ENCODE measurements around the gene KLHDC7A.
"Not testable (repeated sequence)": the region's sequence is repeated elsewhere in the genome, so short reads cannot be mapped to it uniquely, and the experiment has no call there.

The KLHDC7A gene

GRCh38 chr1:18480315-18481189, at the start of gene KLHDC7A:
Gene KLHDC7A (plus strand): TSS chr1:18480930. CDS start chr1:18480982, 52 bp downstream.
- no peak for DNase-seq (ENCODE audit: low read depth)

- DNase-seq (ENCODE audit: low read depth): no peak
These were observed 46.7 kb upstream of the KLHDC7A start for GRCh38 chr1:18434041-18434440.

GRCh38 chr1:18440385-18441226, 40.1 kb upstream of the KLHDC7A start:
- no peak for DNase-seq (ENCODE audit: low read depth)

DNA sequence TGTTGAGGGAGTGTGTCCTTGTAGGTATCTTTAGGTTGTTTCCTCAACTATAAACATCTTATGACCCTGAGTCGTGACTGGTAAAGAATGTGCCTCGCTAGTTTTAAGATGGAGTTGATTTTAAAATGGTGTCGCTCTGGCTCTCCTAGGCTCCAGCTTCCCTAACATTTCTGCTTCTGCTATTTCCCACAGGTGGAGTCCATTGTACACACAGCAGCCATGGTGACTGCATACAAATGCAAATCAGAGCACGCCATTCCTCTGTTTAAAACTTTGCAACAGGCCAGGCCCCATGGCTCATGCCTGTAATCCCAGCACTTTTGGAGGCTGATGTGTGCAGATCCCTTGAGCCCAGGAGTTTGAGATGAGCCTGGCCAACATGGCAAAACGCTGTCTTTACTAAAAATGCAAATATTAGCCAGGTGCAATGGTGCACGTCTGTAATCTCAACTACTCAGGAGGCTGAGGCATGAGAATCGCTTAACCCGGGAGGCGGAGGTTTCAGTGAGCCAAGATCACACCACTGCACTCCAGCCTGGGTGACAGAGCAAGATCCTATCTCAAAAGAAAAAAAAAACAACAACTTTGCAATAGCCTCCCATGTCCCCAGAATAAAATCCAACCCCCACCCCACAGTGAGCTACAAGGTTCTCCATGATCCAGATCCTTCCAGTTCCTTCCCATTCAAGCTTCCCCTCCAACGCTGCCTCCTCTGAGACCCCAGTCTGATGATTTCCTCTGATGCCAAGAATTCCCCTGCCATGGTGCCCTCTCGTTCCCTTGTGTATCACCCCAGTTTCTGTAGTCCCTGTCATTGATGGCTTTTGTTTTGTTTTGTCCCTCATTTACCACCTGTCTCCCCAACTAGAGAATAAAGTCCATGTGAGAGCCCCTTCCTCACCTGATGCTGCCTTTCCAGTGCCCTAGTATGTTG, 36.9 kb upstream of the KLHDC7A start:
- no peak for DNase-seq (ENCODE audit: low read depth)

DNA sequence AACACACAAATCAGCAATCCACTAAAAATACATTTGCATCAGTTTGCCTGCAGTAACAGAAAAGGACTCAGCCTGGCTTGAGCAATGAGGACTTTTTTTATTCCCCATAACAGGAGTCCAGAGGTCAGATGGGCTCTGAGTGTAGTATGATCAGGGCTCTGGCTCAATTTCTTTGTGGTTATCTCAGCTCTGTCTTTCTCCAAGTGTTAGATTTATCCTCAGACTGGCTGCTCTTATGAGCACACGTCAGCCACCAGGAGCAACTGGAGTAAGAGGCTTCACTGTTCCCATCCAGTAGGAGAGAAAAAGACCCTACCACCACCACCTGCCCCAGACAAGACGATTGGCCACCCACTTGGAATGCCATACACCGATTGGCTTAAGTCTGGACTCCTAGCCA, 36.2 kb upstream of the KLHDC7A start:
- no peak for DNase-seq (ENCODE audit: low read depth)

GRCh38 chr1:18446751-18447150, 34.0 kb upstream of the KLHDC7A start:
- no peak for DNase-seq (ENCODE audit: low read depth)

GRCh38 chr1:18447509-18448220, 33.1 kb upstream of the KLHDC7A start:
- no peak for DNase-seq (ENCODE audit: low read depth)

DNA sequence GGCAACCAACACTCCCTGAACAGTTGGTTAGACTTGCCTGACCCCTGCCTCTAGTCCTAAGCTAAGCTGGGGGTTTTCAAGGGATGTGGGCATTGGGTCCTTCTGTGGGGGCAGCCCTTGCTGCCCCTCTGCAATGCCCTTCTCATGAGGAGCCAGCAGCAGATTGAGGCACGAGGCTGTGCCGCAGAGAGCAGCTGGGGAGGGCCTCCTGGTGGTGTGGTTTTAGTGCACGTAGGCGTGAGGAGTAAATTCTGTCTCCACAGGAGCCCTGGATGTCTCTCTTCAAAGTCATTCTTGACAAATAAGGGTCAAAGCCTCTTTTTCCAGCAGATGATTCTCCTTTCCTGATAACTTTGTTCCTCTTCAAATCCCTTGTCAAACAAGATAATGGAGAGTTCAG, 31.8 kb upstream of the KLHDC7A start:
- DNase-seq (ENCODE audit: low read depth): no peak

DNA sequence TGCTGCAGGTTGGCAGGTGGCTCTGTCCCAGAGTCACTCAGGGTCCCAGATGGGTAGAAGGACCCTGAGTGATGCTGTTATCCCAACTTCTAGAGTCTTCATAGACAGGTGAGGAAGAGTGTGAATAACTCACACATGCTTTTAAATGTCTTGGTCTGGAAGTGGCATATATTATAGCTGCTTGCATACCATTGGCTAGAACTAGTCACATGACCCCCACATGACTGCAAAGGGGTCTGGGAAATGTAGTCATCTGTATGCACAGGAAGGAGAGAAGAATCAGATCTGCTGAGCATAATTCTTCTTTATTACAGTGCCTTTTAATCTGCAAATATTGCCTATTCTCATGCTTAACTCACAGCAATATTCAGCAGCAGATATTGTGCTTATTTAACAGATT, 28.2 kb upstream of the KLHDC7A start:
- no peak for DNase-seq (ENCODE audit: low read depth)

- no peak for DNase-seq (ENCODE audit: low read depth)
These were observed 22.3 kb upstream of the KLHDC7A start for GRCh38 chr1:18458133-18459092.

- DNase-seq (ENCODE audit: low read depth): no peak
These were observed 19.1 kb upstream of the KLHDC7A start for GRCh38 chr1:18461656-18462055.

GRCh38 chr1:18462517-18462916, 18.2 kb upstream of the KLHDC7A start:
- not testable (repeated sequence) for DNase-seq (ENCODE audit: low read depth)

DNA sequence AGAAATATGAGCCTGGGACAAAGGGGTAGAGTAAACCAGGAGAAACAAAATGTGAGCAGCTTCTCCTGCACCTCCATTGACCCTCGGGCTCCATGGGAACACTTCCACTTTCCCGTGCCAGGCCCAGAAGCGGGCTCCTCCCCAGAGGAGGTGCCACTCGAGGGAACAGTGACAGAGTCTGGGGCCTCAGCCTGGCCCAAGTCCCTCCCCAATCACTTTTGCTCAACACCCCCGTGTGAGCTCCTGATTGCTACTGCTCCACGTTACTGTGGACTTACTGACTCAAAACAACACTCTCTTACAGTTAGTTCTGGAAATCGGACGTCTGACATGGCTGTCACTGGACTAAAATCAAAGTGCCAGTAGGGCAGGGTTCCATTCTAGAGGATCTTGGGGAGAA, 17.7 kb upstream of the KLHDC7A start:
- no peak for DNase-seq (ENCODE audit: low read depth)

DNA sequence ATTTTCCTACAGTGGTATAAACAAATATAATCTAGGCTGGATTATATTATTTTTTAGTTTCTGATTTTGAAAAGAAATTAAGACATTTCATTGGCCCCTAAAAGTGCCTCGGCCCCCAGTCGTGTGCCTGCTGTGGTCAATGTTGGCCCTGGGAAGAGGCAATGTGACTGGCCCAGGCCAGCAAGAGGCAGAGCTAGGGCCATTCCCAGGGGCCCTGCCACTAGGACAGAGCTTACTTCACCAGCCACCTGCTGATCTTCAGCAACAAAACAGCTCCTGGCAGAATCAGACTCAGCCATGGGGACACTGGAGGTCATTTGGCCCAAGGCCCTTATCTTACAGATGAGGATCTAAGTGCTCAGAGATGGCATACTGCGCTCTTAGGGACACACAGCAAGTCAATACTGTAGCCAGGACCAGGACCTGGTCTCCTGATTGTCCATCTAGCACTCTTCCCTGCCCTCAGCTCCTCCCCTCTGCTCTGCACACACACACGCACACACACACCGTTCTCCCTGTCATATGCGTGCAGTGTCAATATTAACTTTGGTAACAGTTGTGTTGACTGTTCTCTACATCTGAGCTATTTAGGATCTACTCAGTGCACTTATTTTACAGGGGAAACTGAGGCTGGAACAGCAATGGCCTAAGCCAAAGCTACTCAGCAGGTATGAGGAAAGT, 16.6 kb upstream of the KLHDC7A start:
- DNase-seq (ENCODE audit: low read depth): no peak

DNA sequence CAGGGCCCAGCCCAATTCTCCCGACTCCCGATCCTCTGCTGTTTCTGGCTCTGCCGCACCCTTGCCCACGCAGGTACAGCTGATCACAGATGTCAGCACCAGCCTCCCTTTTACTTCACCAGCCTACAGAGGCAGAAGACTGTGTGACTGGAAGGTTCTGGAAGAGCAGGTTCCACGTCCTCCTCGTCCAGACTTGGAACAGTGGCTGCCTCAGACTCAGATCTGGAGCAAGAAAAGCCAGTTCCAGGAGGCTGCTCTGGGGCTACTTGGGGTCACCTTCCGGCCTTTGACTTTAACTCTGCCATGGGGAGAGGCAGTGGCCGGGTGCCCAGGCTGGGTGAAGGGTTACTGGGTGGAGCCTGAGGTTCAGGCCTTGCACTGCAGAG, 16.1 kb upstream of the KLHDC7A start:
- no peak for DNase-seq (ENCODE audit: low read depth)

DNA sequence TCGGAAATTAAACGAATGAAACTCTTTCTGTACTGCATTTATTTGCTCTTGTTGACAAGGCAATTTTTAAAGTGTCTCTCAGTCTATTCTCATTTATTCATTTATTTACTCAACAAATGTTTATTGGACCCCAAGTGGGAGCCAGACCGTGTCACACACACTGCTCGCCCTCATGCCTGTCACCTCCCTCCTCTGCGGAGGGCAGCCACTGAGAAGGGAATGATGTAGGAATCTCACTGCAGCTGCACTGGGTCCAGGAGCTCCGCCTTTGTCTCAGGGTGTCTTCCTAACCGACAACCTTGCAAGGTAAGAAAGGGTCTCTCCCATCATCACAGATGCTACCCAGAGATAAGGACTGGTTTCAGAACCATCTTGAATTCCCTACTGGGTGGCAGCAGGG, 14.1 kb upstream of the KLHDC7A start:
- no peak for DNase-seq (ENCODE audit: low read depth)

- no peak for DNase-seq (ENCODE audit: low read depth)
These were observed 12.2 kb upstream of the KLHDC7A start for GRCh38 chr1:18468570-18468969.

GRCh38 chr1:18469514-18469913, 11.2 kb upstream of the KLHDC7A start:
- DNase-seq (ENCODE audit: low read depth): no peak

GRCh38 chr1:18470671-18471355, 9.9 kb upstream of the KLHDC7A start:
- no peak for DNase-seq (ENCODE audit: low read depth)

All from HS-5 (cell line).